Measurements from ENCODE around the gene PSMC3.

The PSMC3 gene

DNA sequence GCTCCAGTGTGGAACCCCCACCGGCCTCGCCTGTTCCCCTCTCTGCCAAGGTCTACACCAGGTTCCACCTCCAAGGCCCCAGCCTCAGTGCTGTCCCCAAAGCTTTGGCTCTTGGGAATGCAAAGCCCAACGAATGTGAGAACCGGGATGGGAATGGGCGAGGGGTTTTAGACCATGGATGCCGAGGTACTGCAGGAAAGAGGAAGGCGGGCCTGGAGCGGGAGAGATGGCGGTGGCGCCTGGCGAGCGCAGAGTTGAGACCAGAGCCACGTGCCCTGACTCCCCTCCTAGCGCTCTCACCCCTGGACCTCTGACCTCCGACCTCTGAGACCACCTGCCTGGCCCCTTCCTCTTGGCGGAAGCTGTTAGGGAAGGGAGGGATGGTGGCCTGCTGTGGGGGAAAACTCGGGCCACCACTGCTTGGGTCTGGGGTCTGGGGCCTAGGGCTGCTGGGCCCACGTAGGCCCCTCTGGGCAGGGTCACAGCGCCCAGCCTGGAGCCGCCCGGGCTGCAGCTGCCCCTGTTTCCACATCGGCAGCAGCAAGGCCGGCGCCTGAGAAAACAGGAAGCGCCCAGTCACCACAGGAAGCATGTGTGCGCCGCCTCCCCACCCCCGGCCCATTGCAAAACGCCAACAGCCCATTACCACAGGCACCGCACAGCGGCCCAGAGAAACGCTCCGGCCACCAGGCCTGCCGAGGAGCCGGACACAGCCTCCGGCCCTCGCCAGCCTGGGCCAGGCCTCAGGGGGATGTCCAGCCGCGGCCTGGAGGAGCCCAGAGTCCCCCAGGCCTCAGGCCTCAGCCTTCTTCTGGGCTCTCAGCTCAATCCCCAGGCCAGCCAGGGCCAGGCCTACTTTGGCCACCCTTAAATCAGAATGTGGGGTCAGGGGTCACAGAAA is 31.7 kb downstream of the PSMC3 start:
- DNase-seq (ENCODE audit: low spot score): no peak

DNA sequence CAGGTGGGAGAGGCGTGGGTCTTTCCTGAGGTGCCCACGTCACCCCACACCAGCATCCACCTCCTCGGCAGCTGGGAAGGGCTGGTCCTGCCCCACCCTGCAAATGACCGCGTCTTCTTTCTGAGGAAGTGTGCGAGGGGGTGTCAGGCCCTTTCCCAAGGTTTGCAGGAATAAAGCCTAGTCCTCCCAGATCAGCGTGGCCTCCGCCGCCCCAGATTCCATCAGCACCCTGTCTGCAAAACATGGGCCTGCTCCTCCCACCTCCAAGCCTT is 32.3 kb downstream of the PSMC3 start:
- DNase-seq (ENCODE audit: low spot score): no peak

DNA sequence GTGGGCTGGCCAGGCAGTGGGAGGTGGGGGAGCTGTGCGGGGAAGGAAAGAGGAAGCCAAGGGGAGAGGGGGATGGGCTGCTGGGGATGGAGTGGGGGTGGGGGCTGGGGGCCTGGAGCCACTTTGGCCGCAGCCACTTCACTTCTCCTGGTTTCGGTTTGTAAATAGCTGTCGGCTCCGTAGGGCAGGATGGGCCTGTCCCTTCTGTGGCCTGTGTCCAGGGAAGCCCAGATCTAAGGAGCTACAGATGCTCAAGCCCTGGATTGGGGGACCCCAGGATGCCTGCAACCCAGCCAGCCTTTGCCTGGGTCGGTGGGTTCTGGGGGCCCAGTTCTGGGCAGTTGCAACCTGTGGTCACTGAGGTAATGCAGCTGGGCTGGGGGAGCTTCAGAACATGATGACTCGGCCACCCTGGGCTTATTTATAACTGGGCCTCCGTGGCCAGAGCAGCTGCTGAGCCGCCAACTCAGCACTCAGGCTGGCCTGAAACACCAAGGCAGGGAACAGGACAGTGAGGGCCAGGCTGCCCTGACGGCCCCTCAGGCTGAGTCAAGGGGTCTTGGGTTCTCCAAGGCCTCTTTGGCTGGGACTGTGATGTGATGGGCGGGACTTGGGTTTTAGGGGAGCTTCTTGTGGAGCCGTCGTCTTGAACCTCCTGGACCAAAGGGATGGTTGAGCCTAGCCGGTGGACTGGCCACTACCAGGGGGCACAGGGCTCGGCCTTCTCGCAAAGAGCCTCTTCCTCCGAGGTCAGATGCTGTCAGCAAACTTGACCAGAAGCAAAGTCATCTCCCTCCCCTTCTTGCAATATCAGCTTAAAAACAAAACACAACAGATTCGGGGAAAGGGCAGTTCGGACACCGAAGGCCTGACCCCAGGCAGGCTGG is 32.8 kb downstream of the PSMC3 start:
- DNase-seq (ENCODE audit: low spot score): peak; percentile 55

DNA sequence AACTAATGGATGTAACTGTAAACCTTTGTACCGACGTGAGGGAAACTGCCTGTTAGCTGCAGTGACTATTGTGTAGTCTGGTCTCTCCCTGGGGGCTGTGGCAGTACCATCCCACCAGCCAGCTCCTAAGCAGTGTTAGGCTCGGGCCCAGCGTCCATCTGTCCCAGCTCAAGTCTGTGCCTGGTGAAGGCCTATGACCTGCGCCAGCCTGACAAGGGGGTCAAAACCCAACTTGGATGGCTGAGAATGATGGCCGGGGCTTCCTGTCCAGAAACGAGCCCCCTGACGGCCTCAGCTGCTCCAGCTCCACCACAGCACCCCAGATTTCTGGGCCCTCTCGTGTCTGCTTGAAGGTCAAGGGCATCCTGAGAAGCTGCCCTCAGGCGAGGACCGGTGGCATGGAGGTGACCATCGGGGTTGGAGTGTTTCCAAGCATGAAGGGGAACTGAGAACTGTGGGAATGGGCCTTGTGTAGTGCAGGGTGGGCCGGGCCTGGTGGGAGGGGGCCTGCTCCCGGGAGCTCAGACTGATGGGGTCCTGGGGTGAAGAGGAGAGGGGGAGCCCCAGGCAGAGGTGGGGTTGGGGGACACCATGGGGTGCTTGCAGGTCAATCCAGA is 33.6 kb downstream of the PSMC3 start:
- DNase-seq (ENCODE audit: low spot score): no peak

DNA sequence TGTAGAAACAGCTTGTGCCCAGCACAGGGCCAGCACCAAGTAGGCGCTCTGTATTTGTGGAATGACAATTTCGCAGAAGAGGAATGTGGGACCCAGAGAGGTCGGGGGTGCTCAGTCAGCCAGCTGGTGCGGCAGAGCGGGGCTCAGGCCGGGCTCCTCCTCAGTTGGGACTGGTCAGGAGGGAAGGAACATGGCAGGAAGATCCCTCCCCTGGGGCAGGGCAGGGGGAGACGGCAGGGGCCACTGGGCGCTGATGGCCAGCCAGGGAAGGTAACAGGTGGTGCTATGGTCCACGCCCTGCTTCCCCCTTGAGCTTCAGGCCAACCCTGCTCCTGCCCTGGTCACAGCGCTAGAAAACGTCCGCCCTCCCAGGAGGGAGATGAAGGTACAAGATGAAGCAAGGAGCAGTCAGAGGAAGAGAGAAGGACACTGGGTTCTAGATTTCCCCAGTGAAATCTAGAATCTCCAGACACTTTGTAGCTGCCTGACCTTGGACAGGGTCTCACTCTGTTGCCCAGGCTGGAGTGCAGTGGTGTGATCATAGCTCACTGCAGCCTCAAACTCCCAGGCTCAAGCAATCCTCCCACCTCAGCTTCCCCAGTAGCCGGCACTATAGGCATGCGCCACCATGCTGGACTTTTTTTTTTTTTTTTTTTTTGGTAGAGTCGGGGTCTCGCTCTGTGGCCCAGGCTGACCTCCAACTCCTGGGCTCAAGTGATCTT is 34.4 kb downstream of the PSMC3 start:
- DNase-seq (ENCODE audit: low spot score): no peak

DNA sequence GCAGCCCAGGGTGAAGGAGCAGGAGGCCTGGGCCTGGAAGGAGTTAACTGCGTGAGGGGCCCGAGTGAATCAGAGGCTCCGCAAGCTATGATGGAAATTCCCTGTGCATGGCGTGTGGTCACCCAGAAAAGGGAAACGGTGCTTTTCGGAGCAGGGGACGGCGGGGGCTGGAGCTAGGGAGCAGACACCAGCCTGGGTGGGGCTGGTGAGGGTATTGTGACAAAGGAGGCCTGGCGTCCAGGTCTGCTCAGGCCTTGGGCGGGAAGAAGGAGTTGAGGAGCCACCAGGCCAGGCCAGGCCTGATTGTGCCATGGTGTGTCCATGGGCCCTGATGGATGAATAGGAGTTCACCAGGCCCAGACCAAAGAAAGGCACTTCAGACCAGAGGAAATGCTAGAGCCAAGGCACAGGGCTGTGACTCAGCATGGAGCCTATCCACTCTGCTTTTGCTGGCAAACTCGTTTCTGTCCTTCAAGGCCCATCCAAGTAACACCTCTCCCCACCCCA is 35.1 kb downstream of the PSMC3 start:
- no peak for DNase-seq (ENCODE audit: low spot score)

DNA sequence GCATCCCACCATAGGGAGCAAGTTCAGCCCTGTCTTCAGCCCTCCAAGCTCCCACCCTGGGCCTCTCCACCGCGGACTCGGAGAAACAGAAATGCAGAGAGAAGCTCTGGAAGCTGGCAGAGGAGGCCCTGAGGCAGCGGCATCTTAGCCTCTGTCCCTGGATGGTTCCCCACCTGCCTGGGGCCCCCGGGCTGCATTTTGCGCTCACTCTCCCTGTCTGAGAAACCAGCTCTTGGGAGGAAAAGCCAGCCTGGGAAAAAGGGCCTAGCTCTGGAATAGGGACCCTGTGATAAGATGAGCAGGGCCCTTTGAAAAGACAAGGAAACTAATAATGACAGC is 35.8 kb downstream of the PSMC3 start:
- no peak for DNase-seq (ENCODE audit: low spot score)

DNA sequence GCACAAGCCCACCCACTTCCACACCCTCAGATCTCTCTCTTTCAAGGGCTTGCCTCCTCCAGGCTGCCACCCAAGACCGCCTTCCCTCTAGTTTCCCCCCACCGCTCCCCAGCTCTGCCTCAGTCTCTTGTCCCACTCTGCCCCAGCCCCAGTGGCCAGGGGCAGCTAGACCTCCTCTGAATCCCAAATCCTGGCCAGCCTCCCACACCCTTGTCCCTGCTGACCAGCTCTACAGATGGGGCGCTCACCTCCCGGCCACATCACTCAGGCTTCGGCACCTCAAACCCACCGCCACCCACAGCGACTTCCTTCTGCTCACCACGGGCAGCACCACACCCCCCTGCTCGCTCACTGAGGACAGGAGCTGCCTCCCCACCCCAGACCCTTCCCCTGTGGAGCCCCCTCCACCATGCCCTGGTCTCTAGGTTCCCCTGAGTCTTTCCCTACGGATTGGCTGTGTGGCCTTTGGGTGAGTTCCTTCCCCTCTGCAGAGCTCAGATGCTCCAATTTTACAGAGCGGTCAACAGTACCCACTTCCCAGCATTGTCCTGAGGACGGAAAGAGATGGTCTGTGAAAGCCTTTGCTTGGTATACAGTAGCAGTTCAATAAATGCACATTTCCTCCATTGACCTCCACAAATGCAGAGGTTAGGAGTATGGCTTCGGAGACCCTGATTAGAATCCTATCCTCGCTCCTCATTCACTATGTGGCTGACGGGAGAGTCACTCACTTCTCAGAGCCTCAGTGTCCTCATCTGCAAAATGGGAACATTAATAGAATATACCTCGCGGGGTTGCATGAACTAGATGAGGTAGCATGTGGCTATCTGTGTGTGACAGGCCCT is 36.4 kb downstream of the PSMC3 start:
- DNase-seq (ENCODE audit: low spot score): no peak

DNA sequence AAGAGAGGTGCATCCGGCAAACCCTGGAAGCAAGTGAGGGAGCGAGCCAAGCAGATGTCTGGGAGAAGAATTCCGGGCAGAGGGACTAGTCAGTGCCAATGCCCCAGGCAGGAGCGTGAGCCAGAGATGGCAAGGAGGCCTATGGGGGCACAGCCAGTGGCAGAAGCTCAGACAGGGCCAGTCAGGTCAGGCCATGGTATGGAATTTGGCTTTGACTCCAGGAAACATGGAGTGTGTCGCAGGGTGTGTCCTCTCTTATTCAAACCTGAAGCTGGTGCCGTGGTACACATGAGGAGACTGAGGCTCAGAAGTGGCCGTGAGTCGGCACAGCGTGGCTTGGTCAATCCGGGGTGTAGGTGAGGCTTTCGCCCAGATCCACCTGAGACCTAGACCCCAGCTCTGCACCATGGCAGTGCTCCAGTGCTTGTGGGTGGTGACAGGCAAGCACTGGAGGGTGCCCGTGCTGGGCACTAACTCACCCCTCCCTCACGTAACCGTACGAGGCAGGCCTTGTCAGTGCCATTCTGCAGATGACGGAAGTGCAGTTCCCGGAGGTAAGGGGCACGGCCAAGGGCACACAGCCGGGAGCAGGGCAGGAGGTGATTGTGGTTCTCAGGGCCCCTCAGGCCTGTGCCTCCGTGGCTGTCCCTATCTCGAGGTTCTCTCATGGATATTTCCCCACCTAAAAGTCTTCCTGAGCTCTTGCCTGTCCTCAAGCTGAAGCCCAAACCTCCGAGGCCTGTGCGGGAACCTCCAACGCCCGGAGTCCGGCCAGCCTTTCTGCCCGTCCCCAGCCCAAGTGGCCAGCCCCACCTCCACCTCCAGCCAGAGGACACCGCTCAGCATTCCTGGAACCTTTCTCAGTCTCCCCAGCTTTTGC is 37.3 kb downstream of the PSMC3 start:
- no peak for DNase-seq (ENCODE audit: low spot score)

DNA sequence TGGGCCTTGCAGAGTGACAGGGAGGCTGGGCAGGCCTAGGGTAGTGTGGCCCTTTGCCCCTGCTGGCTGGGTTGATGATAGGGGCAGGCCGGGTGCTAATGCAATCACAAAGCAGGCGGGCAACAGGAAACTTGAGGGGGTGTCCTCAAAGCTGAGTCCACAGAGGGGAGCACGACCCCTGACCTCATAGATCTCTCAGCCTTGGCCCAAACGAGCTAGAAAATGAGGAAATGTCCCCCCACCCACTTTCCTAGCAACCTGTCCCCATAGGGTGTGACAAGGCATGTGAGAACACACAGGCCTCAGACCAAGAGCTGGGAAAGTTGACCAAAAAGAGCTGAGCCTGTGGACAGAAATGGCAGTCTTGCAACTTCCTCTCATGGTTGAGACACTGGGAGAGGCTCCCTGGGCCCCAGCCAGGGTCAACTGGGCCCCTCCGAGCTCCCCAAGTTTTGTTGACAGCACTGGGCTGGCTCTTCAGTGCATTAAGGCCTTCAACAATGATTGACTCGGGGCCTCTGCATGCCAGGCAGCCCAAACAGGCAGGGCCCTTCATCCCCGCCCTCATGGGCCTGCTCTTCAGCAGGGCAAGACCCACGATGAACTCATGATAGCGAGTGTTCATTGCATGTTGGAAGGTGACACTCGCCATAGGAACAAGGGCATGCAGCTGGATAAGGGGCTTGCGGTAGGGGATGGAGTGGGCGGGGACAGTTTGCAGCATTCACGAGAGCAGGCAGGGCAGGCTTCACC is 38.1 kb downstream of the PSMC3 start:
- no peak for DNase-seq (ENCODE audit: low spot score)

DNA sequence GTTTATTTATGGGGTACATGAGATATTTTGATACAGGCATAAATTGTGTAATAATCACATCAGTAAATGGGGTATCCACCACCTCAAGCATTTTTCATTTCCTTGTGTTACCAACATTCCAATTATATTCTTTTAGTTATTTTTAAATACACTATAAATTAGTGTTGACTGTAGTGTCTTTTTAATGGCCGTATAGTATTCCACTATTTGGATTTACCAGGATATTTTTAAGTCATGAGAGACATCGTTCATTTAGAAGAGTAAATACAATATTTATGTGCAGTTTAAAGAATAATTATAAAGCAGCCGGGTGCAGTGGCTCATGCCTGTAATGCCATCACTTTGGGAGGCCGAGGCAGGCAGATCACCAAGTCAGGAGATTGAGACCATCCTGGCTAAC is 41.7 kb downstream of the PSMC3 start:
- DNase-seq (ENCODE audit: low spot score): no peak

DNA sequence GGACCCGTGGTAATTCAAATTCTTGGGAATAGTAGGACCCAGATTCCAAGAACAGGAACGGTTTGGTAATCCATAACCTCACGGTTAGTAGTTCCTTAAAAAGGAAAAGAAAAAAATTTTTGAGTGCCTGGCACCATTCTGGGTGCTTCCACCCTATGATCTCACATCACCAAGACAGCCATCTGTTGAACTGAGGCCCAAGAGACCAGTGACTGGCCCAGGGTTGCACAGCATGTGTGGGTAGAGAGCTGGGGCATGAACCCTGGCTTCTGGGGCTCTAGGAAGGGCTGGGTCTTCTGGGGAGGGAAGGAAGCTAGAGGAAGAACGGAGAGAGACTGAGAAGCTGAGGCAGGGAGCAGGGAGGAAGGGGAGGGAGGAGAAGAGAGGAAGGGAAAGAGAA is 43.2 kb downstream of the PSMC3 start:
- no peak for DNase-seq (ENCODE audit: low spot score)

DNA sequence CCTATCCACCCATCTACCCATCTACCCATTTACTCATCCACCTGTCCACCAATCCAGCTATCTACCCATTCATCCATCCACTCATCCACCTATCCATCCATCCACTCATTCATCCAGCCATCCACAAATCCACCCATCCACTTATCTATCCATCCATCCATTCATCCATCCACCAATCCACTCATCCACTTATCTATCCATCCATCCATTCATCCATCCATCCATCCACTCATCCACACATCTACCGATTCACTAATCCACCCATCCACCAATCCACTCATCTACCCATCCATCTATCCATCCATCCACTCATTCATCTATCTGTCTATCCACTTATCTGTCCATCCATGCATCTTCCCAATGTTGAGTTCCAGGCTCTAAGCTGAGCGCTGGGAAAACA is 46.2 kb downstream of the PSMC3 start:
- no peak for DNase-seq (ENCODE audit: low spot score)

DNA sequence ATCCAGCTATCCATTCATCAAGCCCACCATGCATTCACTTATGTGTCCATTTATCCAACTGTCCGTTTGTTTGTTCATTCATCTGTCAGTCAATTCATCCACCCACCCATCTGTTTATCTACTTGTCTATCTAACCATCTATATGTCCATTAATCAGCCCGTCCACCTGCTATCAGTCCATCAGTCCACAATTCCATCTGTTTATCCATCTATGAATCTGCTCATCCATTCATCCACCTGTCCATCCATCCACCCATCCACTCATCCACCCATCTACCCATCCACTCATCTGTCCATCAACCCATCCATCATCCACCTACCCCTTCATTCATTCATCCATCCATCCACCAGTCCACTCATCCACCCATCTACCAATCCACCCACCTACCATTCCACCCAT is 46.9 kb downstream of the PSMC3 start:
- no peak for DNase-seq (ENCODE audit: low spot score)

DNA sequence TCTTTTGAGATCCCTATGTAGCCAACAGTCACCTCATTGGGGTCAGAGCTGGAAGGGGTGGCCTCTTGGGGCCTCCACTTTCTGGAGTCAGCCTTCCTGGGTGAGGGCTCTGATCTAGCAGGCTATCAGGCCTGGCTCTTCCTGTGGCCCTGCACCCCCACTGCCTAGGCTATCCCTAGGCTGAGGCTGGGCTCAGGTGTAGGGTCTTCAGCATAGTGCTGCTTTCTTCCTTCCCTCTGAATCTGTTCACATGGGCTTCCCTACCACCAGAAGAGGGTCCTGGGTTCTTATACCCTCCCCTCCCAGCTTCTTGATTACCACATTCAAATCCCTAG is 47.4 kb downstream of the PSMC3 start:
- no peak for DNase-seq (ENCODE audit: low spot score)

DNA sequence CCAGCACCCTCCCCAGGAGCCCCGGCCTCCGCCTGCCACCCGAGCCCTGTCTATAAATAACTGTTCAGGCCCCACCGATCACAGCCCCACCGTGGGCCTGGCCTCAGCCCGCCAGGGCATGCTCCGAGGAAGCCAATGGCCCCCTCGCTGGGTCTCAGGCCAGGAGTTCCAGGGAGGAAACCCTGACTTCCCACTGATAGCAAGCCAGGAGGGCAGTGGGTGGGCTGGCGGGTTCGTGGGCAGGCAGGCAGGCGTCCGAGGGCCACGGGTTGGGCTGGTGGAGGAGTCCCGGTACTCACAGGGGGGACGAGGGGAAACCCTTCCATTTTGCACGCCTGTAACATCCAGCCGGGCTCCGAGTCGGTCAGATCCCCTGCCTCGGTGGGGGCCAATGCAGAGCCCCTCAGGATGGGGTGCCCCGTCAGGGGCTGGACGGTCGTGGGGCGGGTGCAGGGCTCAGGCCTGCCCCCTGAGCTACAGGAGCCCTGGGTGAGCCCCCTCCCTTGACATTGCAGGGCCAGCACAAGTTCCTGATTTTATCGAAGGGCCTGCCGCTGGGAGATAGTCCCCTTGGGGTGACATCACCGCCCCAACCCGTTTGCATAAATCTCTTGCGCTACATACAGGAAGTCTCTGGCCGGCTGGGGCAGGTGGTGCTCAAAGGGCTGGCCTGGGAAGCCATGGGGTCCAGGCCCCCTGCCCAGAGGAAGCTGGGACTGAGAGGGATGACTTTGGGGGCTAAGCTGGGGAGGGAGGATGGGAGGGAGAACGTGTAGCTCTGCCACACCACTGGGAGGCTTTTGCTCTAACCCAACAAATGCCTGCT is 48.0 kb downstream of the PSMC3 start, which contains the start of gene SPI1:
TSS of gene SPI1 (minus strand) at position 538 of the 826 bp plus-strand sequence. CDS start at position 344, 194 bp downstream.
- no peak for DNase-seq (ENCODE audit: low spot score)

DNA sequence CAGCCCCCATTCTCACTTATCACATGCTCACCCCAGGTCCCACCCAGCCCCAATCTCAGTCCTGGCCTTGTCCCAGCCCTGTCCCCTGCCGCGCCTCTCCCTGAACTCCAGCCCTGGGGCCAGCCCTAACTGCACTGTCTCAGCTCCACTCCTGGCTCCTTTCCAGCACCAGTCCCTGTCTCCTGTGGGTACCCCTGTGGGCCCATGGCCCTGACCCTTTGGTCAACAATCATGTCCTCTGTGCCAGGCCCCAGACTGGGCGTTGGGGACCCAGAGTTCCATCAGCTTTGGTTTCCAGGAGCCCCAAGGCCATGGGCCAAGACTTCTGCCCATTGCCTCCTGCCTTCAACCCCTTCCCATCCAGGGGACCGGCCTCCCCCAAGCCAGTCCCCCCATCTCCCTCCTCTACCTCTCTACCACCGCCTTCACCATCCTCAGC is 48.6 kb downstream of the PSMC3 start:
- DNase-seq (ENCODE audit: low spot score): no peak

DNA sequence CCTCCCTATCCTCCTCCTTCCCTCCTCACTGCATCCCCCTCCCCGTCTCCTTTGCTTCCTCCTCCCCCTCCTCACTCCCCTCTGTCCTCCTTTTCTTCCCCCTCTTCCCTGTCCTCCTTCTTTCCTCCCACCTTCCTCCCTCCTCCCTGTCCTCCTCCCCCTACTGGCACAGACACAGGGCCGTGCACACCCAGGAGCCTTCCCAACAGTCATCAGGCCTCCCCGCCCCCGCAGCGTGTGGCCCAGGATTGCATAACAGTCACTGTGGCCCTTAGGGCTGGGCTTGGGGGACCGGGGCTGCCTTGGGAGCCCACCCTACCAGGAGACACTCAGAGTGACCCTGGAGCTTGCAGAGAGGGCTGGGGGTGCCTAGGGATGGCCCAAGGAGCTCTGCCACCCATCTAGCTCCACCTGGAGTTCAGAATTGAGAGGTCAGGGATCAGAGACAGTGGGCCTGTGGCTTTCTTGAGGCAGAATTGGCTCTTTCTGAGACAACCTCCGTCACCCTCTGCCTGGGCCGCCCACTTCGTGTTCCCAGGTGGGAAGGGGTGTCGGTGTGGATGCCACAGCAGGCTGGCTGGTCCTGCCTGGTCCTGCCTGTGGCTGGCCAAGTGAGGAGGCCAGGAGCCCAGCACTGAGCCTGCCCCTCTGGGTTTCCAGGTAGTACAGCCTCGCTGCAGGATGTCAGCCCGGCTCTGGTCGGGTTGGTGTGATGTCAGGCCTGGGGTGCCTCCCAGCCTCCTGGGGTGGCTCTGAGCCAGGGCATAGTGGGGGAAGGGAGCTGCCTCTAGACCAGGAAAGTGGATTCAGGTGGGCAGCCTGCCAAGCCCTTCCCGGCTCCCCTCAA is 49.5 kb downstream of the PSMC3 start:
- DNase-seq (ENCODE audit: low spot score): no peak
